GM15510 (cell line): ENCODE results near the gene LARGE1.

ENCODE experiments used
- POLR2A ChIP-seq: IDR thresholded peaks from 3 replicates; pipeline ENCODE4 v1.6.1; 2011; ENCODE audit warnings: borderline replicate concordance; ENCODE audit not compliant: insufficient read length; ENCODE audit errors: extremely low read depth

Gene LARGE1

DNA sequence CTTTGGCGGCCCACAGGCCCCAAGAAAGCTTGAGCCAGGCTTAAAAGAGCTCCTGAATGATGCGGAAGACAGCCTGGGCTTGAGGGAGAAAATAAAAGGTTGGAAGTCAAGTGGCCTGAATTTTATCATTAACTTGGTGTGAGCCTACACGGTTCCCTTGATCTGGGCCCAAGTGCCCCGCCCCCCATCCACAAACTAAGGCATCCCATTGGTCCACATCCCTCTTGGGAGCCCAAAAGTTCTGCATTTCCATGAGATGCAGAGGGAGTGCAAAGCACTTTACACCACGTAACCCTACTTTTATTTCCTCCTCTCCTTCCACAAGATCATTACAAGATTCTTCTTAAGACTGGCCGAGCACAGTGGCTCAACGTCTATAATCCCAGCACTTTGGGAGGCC, 22.2 kb downstream of the LARGE1 start:
- no peak for TF ChIP-seq POLR2A

DNA sequence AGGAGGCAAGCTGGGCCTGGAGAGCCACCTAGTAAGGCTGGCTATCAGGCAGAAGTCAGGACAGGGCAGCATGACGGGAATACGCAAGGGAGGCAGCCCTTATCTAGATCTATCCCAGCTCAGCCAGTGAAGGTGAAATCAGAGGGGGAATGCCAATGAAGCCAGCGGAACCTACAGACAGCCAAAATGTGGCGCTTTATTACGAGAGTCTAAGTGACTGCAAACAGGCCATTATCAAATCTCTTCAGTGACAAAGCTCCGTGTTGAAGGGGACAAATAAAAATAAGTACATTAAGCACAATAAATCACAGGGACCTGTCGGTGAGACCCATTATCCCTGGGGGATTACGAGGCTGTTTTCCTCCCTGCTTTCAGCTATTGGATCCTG, 22.8 kb downstream of the LARGE1 start:
- no peak for TF ChIP-seq POLR2A

DNA sequence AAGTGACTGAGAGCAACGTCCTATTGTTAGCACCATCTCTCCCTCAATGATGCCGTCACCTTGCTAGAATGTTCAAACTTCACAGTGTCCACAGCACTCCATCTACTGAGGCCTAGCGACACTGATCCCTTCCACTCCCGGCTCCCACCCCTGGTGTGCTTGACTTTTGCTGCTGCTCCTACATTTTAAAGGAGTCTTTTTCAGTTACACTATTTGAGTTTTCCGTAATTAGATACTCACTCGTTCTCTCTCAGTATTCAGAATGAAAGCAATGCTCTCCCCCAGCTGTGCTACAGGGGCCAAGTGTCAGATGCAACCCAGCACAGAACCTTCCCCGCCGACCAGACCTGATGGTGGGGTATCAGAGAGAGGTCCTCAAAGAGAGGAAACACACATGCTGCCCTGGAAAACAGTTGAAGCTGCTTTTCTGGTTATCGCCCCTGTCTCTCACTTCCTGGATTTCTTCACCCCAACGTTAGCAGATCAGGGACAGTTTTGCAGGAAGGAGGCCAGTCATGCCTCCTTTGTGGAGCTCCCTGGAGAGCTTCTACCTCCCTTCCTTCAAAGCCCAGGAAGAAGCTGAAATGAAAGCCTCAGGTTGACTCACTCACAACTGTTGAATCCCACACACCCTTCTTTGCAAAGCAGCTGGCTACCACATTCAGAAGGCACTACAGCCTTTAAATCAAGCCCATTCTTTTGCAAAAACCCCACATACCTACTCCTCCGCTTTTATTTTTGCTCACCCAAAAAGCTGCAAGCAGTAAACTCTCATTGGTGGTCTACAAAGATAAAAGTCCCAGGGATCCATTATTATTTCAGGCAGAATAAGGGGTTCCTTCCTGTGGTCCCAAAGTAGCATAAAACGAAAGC, 23.5 kb downstream of the LARGE1 start:
- TF ChIP-seq POLR2A = no peak

DNA sequence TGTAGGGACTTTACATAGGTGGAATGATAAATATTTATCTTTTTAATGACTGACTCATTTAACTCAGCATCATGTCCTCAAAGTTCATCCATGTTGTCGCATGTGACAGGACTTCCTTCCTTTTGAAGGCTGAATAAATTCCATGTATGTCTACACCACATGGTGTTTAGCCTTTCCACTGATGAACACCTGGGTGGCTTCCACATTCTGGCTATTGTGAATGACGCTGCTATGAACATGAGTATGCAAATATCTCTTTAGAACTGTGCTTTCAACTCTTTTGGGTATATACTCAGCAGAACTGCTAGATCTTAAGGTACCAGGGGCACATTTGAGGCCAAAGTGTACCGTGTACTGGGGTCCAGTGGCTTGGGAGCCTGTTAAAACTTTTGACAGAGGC, 24.1 kb downstream of the LARGE1 start:
- TF ChIP-seq POLR2A = no peak

DNA sequence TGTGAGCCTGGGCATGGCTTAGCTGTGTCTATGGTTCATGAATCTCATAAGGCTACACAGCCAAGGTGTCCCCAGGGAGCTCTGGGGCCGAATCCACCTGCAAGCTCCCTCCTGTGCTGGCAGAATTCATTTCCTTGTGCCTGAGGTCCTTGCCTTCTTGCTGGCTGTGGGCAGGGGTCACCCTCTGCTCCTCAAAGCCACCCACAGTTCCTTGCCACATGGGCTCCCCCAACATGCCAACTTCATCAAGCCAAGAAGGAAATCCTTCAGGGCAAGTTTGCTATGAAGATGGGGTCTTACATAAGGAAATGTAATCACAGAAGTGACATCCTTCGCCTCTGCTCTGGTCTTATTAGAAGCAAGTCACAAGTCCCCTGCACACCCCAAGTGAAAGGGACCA, 24.8 kb downstream of the LARGE1 start:
- TF ChIP-seq POLR2A = no peak

DNA sequence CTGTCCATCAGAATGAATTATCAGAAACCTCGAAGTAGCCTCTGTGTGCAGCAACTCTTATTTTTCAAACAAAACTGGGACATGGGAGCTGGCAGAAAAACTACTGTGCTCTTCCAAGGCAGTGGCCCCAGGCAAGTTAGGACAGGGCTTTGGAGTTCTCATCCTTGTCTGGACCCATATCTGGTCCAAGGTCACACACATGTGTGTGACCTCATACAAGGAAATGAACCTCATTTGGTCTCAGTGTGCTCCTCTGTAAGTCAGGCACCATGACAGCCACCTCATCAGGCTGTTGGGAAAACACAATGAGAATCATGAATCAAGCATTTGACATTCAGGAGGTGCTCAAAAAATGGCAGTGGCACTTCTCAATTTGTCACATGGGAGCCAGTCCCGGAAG, 25.8 kb downstream of the LARGE1 start:
- no peak for TF ChIP-seq POLR2A

DNA sequence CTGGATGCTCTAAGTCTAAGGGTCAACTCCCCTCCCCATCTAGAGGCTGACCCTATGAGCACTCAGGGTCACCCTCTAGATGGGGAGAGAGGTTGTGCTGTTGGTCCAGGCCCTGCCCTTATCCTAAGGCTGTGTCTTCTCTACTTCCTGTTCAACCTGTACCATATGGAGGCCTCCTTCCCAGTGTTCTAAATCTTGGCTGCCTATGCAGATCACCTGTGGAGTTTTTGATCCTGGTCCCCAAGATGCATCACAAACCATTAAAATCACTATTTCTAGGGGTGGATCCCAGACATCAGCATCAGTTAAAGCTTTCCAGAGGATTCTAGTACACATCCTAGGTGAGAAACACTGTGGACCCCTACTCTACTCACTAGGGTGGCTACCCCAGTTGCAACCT, 26.2 kb downstream of the LARGE1 start:
- no peak for TF ChIP-seq POLR2A

DNA sequence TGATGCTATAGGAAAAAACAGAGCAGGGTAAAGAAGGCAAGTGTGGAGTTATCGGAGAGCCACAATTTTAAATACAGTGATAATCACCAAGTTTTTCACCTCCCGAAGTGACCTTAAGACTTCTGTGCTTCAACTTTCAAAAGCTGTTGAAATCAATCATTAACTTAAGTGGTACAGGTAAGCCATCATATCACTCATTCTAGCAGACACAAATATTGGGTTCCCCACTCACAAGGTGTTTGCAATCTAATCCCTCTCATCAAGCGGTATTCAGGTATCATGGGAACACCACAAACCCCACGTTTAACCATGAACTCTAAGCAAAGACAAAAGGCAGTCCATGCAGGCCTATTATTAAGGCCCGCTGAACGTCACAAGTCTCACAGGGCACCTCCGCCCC, 26.8 kb downstream of the LARGE1 start:
- no peak for TF ChIP-seq POLR2A

DNA sequence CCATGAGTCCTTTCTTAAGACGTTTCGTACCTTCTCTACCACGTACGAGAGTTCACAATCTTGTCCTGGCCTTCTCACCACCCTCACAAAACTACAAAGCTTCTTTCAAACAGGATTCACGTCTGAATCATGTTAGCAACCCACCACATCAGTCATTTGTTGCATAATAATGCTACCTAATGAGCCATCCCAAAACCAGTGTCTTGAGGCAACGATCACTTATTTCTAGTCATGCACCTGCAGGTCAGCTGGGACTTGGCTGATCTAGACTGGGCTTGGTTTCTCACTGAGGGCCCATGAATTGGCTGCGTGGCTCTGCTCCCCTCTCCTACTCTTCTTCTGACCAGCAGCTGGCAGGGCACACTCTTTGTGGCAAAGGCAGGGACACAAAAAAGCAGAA, 28.3 kb downstream of the LARGE1 start:
- TF ChIP-seq POLR2A = no peak

DNA sequence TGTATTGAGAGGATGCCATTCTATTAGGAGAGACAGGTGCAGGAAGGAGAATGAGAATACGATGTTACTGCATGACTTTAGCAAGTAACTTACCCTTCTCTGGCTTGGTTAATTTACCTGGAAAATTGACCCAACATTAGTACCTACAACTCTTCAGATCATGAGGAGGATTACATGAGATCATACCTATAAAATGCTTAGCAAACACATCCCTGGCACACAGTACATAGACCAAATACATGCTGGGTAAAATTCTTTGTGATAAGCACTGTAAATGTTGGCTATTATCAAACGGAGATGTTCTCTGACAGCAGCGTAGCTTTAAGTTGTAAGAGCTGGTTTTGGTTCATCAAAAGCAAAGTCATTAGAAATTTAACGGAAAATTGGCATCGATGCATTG, 28.8 kb downstream of the LARGE1 start:
- no peak for TF ChIP-seq POLR2A

DNA sequence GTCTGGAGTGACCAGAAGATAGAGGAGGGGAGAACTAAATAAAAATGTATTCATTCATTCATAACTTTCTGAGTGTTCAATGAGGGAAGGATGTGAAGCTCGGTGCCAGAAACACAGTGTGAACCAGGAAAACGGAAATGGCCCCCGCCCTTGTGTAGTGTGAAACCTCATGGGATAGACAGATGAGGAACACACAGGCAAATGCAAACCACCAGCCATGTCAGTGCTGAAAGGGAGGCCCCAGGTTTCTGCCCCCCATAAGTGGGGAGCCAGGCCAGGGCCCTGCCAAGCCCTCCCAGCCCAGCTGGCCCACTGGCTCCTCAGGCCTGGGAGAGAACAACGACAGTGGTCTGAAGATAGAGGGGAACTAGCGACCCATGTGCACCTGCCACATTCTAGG, 30.5 kb downstream of the LARGE1 start:
- no peak for TF ChIP-seq POLR2A

DNA sequence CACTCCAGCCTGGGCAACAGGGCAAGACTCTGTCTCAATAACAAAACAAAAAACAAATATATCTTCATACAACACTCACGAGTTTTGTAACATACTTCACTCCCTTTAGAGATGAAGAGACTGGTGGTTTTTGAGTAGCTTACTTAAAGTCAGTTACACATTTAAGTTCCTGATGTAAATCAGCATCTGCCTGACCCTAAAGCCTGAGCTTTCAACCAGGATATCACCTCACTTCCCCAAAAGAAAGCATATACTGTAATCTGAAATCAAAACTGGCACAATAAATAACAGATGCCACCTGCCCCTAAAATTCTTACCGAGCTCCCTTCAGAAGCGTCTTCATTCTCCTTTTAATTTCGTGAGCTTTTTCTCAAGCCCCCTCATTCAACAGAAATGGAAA, 31.5 kb downstream of the LARGE1 start:
- TF ChIP-seq POLR2A = no peak

DNA sequence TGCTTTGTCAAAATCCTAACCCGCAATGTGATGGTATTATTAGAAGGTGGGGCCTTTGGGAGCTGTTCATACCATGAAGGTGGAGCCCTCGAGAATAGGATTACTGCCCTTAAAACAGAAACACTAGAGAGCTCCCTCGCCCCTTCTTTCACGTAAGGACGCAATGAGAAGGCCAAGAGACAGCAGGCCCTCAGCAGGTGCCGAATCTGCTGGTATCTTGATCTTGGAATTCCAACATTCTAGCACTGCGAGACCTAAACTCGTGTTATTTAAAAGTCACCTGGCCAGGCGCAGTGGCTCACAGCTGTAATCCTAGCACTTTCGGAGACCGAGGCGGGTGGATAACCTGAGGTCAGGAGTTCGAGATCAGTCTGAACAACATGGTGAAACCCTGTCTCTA, 33.1 kb downstream of the LARGE1 start:
- no peak for TF ChIP-seq POLR2A

DNA sequence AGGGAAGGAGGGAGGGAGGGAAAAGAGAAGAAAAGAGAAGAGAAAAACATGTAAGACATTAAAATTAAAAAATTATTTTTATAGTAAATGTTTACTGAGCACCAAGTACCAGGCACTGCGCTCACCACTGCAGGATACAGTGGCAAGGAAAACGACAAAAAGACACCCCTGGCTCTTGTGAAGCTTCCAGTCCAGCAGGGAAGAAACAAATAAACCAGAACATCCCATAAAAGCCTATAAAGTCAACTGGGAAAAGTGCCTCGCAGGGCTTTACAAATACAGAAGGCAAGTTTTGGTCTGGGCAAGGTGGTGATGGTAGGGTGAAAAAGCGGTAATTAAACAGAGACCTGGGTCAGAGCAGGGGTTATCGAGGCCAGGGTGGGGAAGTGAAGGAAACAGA, 33.6 kb downstream of the LARGE1 start:
- TF ChIP-seq POLR2A = no peak

DNA sequence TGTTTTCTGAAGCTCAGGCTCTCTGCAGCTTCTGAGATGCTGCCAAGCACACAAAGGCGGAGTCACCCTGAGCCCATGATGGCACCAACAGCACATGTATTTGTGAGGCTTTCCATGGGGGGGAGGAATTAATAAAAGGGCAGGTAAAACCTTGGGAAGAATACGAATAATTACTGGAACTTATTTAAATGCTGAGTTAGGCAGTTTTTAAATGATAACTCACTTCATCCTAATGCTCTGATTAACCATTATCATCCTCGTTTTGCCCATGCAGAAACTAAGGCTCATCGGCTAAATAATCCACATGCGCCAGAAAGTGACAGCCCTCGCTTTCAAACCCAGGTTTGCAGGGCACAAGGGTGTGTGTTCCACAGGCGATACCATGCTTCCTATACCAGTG, 35.4 kb downstream of the LARGE1 start:
- TF ChIP-seq POLR2A = no peak

DNA sequence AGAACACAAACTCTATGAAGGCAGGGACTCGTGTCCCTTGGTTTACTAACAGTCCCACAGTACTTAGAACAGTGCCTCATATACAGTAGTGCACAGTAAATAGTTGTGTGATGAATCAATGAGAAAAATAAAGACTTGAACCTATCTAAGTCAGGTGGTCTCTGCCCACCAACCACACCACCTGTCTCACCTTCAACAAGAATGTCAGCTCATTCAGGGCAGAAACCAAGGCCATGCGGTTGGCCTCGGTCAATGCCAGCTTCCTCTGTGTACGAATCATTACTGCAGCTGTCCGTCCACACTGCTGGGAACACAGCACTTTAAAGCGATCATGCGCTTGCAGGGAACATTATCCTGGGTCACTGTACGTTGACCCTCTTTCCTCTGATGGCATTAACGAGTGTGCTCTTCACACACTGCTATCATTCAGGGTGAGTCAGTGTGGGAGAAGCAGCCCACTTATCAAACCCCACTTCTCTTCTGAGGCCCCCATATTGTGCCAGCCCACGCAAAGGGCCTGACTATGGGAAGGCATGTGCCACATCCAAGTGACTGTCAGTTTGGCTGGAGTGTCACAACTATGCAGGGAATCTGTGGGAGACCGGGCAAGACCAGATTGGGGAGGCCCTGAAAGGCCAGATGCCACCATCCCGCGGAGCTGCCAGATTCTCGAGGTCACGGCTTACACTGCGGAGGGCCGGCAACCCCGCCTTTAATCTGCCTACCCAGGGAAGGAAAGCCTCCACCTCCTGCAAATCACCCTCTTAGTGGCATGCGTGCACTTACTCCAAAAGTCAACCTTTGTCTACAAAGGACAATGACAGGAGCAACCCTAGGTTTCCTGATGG, 36.1 kb downstream of the LARGE1 start:
- TF ChIP-seq POLR2A = no peak

DNA sequence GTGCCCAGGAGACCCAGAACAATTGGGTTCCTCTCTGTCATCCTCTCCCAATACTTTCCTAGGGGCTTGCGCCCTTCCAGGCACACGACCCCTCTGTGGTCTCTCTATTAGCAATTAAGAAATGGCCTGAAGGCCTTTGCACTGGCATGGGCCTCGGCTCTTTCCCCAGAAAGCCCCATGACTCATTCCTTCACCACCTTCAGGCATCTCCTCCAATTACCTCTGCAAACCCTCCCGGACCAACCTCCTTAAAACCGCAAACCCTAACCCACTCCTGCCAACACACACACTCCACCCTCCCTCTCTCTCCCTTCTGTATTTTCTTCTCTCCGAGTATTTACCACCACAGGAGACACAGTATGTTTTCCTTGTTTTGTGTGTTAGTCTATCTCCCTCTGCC, 36.7 kb downstream of the LARGE1 start:
- TF ChIP-seq POLR2A = no peak

DNA sequence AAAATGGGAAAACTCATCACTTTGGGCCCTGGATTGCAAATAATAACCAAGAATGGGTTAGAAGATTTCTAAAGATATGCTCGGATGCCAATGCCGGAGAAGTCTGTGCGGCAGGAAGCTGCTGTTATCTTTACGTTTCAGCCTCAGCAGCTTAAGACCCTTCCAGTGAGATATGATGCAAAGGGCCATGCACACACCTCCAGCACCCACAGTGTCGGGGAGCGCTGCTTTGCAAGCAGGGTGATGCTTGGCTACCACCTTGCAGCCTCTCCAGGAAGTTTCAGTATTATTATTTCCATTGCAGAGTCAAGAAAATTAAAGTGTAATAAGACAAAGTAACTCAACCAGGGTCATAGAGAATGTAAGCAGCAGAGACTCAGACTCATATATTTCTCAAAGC, 37.3 kb downstream of the LARGE1 start:
- TF ChIP-seq POLR2A = no peak
